HEK293T (cell line): ENCODE measurements around the gene NOD1.

Experiments
- BHLHE40 ChIP-seq: fragments of 450-650 bp; IDR thresholded peaks from 2 replicates; pipeline ENCODE4 v1.6.1; 2016; ENCODE audit warnings: mild to moderate bottlenecking, moderate library complexity, borderline replicate concordance
- FOXA1 ChIP-seq: fragments of 450-650 bp; IDR thresholded peaks from 2 replicates; pipeline ENCODE4 v1.6.1; 2016; ENCODE audit warnings: mild to moderate bottlenecking
- FOXM1 ChIP-seq: fragments of 450-650 bp; IDR thresholded peaks from 2 replicates; pipeline ENCODE4 v1.6.1; 2017; ENCODE audit warnings: mild to moderate bottlenecking, borderline replicate concordance
- SP1 ChIP-seq: fragments of 450-650 bp; IDR thresholded peaks from 2 replicates; pipeline ENCODE4 v1.6.1; 2017
- SUZ12 ChIP-seq: fragments of 450-650 bp; IDR thresholded peaks from 2 replicates; pipeline ENCODE4 v1.6.1; 2016; ENCODE audit warnings: mild to moderate bottlenecking
- TARDBP ChIP-seq: fragments of 450-650 bp; IDR thresholded peaks from 2 replicates; pipeline ENCODE4 v1.6.1; 2016

- TF ChIP-seq FOXA1 (no peak), BHLHE40 (no peak), SUZ12 (no peak), SP1 (no peak), TARDBP (no peak), FOXM1 (no peak)
Measured at GRCh38 chr7:30479202-30480120, 877 bp upstream of the NOD1 start.
